HCT116 (cell line): ENCODE results near the gene KMO.

ENCODE experiments used
- CEBPB ChIP-seq: IDR thresholded peaks from 2 replicates; pipeline ENCODE4 v1.6.1; 2012; ENCODE audit warnings: low read depth
- EGR1 ChIP-seq: IDR thresholded peaks from 2 replicates; pipeline ENCODE4 v1.6.1; 2012; ENCODE audit warnings: low read depth
- EZH2 ChIP-seq: fragments of 200-600 bp; sonication (generic); IDR thresholded peaks from 2 replicates; pipeline ENCODE4 v1.6.1; 2017; ENCODE audit warnings: antibody characterized with exemption, mixed run types
- EZH2phosphoT487 ChIP-seq: fragments of 200-600 bp; IDR thresholded peaks from 2 replicates; pipeline ENCODE4 v1.6.1; 2018; ENCODE audit warnings: antibody characterized with exemption, borderline replicate concordance
- MAX ChIP-seq: IDR thresholded peaks from 2 replicates; pipeline ENCODE4 v1.6.1; 2012
- POLR2A ChIP-seq: IDR thresholded peaks from 2 replicates; pipeline ENCODE4 v1.7.0; 2011; ENCODE audit warnings: borderline replicate concordance; ENCODE audit not compliant: insufficient read depth, insufficient read length; ENCODE audit errors: extremely low read depth
- RAD21 ChIP-seq: IDR thresholded peaks from 2 replicates; pipeline ENCODE4 v1.6.1; 2012; ENCODE audit warnings: low read depth, mild to moderate bottlenecking
- SIN3A ChIP-seq: IDR thresholded peaks from 2 replicates; pipeline ENCODE4 v1.6.1; 2012; ENCODE audit warnings: low read depth
- SP1 ChIP-seq: IDR thresholded peaks from 2 replicates; pipeline ENCODE4 v1.6.1; 2012; ENCODE audit warnings: low read depth
- YY1 ChIP-seq: IDR thresholded peaks from 2 replicates; pipeline ENCODE4 v1.6.1; 2011; ENCODE audit warnings: low read length, low read depth, moderate library complexity, mild to moderate bottlenecking; ENCODE audit not compliant: insufficient replicate concordance; ENCODE audit errors: extremely low read depth
- TF ChIP-seq, protein P1 (sequence below), 3 experiments: fragments of 200-600 bp in 1 of 3; sonication (generic) in 1 of 3; IDR thresholded peaks in 2 of 3; conservative IDR thresholded peaks in 1 of 3; 2 replicates each; pipeline ENCODE4 v1.5.1; 2012 to 2017; ENCODE audit warnings: low read depth in 2 of 3, low read length in 2 of 3, antibody characterized with exemption in 1 of 3, borderline replicate concordance in 1 of 3, control low read depth in 1 of 3, mild to moderate bottlenecking in 1 of 3, mixed read lengths in 1 of 3, mixed run types in 1 of 3, moderate library complexity in 1 of 3; ENCODE audit not compliant: insufficient read depth in 1 of 3
- TF ChIP-seq, protein P2 (sequence below): IDR thresholded peaks from 2 replicates; pipeline ENCODE4 v1.6.1; 2012; ENCODE audit warnings: low read depth

DNA sequence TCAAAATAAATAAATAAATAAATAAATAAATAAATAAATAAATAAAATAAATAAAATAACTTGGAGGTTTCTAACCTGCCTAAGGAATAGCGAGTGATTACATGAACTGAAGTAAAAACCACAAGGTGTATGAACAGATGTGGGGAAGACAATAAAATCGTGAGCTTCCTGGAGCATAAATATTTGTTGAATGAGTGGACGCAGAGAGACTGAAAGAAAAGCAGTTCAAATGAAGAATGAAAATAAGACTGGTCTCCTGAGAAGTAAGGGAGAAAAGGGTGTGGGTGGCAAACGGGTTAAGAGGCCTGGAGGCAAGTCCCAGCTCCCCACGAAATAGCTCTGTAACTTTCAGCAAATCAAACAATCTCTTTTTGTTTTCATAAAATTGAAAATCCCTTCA is 74.4 kb downstream of the KMO start:
- TF ChIP-seq, protein P1, sequence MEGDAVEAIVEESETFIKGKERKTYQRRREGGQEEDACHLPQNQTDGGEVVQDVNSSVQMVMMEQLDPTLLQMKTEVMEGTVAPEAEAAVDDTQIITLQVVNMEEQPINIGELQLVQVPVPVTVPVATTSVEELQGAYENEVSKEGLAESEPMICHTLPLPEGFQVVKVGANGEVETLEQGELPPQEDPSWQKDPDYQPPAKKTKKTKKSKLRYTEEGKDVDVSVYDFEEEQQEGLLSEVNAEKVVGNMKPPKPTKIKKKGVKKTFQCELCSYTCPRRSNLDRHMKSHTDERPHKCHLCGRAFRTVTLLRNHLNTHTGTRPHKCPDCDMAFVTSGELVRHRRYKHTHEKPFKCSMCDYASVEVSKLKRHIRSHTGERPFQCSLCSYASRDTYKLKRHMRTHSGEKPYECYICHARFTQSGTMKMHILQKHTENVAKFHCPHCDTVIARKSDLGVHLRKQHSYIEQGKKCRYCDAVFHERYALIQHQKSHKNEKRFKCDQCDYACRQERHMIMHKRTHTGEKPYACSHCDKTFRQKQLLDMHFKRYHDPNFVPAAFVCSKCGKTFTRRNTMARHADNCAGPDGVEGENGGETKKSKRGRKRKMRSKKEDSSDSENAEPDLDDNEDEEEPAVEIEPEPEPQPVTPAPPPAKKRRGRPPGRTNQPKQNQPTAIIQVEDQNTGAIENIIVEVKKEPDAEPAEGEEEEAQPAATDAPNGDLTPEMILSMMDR (IDR thresholded peaks at IDR 0.05 in 2 of 3, conservative IDR thresholded peaks at IDR 0.05 in 1 of 3; ENCODE audit: borderline replicate concordance in 1 of 3, insufficient read depth in 1 of 3, low read depth in 2 of 3, low read length in 2 of 3), result no peak
- TF ChIP-seq RAD21 (no peak), POLR2A (no peak), SP1 (no peak), MAX (no peak), CEBPB (no peak), EZH2 (no peak), YY1 (no peak), EZH2phosphoT487 (no peak), SIN3A (no peak), EGR1 (no peak)
- TF ChIP-seq, protein P2, sequence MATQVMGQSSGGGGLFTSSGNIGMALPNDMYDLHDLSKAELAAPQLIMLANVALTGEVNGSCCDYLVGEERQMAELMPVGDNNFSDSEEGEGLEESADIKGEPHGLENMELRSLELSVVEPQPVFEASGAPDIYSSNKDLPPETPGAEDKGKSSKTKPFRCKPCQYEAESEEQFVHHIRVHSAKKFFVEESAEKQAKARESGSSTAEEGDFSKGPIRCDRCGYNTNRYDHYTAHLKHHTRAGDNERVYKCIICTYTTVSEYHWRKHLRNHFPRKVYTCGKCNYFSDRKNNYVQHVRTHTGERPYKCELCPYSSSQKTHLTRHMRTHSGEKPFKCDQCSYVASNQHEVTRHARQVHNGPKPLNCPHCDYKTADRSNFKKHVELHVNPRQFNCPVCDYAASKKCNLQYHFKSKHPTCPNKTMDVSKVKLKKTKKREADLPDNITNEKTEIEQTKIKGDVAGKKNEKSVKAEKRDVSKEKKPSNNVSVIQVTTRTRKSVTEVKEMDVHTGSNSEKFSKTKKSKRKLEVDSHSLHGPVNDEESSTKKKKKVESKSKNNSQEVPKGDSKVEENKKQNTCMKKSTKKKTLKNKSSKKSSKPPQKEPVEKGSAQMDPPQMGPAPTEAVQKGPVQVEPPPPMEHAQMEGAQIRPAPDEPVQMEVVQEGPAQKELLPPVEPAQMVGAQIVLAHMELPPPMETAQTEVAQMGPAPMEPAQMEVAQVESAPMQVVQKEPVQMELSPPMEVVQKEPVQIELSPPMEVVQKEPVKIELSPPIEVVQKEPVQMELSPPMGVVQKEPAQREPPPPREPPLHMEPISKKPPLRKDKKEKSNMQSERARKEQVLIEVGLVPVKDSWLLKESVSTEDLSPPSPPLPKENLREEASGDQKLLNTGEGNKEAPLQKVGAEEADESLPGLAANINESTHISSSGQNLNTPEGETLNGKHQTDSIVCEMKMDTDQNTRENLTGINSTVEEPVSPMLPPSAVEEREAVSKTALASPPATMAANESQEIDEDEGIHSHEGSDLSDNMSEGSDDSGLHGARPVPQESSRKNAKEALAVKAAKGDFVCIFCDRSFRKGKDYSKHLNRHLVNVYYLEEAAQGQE, result no peak
